NCI-H1105 treated with DMSO at 0.1 percent for 48 hours (cell line): ENCODE measurements around the gene PDK4.
A peak's percentile ranks its signal among the peaks of the same experiment; 100 is the strongest.
"Not testable (repeated sequence)": the region's sequence is repeated elsewhere in the genome, so short reads cannot be mapped to it uniquely, and the experiment has no call there.

ENCODE experiments used
- DNase-seq: peaks from one replicate; lab custom pipeline; 2025; lab: John Stamatoyannopoulos, UW

PDK4 gene

GRCh38 chr7:95569720-95570119 is 26.6 kb downstream of the PDK4 start:
- no peak for DNase-seq

GRCh38 chr7:95560674-95561073 is 35.6 kb downstream of the PDK4 start:
- DNase-seq, result no peak

- DNase-seq, result no peak
These were observed 37.5 kb downstream of the PDK4 start for GRCh38 chr7:95558864-95559263.

GRCh38 chr7:95556777-95557176 is 39.5 kb downstream of the PDK4 start:
- no peak for DNase-seq

GRCh38 chr7:95553939-95554338 is 42.4 kb downstream of the PDK4 start:
- DNase-seq, result no peak

GRCh38 chr7:95552010-95552926 is 44.0 kb downstream of the PDK4 start:
- not testable (repeated sequence) for DNase-seq

- no peak for DNase-seq
These were observed 45.8 kb downstream of the PDK4 start for GRCh38 chr7:95550546-95550945.

GRCh38 chr7:95549818-95550529 is 46.3 kb downstream of the PDK4 start:
- DNase-seq, result peak; percentile 70

GRCh38 chr7:95547361-95548348 is 48.7 kb downstream of the PDK4 start:
- DNase-seq, result no peak

- DNase-seq, result no peak
These were observed 49.7 kb downstream of the PDK4 start for GRCh38 chr7:95546647-95547046.

GRCh38 chr7:95545673-95546072 is 50.6 kb downstream of the PDK4 start:
- DNase-seq, result no peak

GRCh38 chr7:95545007-95545615 is 51.2 kb downstream of the PDK4 start:
- DNase-seq, result no peak

- DNase-seq, result no peak
These were observed 52.1 kb downstream of the PDK4 start for GRCh38 chr7:95544171-95544570.

- no peak for DNase-seq
These were observed 53.0 kb downstream of the PDK4 start for GRCh38 chr7:95543312-95543711.

- no peak for DNase-seq
These were observed 56.0 kb downstream of the PDK4 start for GRCh38 chr7:95540366-95540765.

- no peak for DNase-seq
These were observed 56.9 kb downstream of the PDK4 start for GRCh38 chr7:95539426-95539825.

- no peak for DNase-seq
These were observed 58.8 kb downstream of the PDK4 start for GRCh38 chr7:95537468-95537867.

GRCh38 chr7:95536656-95537311 is 59.5 kb downstream of the PDK4 start:
- no peak for DNase-seq

GRCh38 chr7:95535662-95536061 is 60.7 kb downstream of the PDK4 start:
- DNase-seq, result no peak

- DNase-seq, result no peak
These were observed 61.5 kb downstream of the PDK4 start for GRCh38 chr7:95534796-95535195.
